Measurements from ENCODE around the gene ATP6AP1. TPM values are rescaled to one million over a fixed set of nuclear protein-coding genes. Genes with fewer than 3 reads are reported as not detected.

Gene ATP6AP1
- total RNA-seq, 4 donors from 2014 or later = 33.6 to 94.5 (median 43.9) TPM

GRCh38 chrX:154481911-154482601 is 53.6 kb downstream of the ATP6AP1 start:
- no peak for TF ChIP-seq CTCF (IDR thresholded peaks at IDR 0.05; ENCODE audit: low read depth)

DNA sequence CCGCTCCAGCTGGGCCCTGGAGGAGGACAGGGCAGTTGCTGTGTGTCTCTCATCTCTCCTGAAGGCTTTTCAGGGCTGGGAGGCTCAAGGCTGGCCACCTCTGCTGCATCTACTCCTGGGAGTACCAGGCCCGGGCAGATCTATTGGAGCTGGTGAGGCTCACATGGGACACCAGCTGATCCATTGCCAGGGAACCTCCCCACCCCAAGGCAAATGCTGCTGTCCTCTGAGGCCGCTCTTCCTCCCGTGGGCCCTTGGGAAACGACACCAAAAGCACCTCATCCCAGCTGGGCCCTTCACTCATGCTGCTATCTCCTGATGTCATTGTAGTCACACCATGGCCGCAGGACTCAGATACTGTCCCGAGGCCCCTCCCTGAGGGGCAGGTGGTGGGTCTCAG is 54.3 kb downstream of the ATP6AP1 start:
- TF ChIP-seq CTCF (IDR thresholded peaks at IDR 0.05; ENCODE audit: low read depth) = no peak

DNA sequence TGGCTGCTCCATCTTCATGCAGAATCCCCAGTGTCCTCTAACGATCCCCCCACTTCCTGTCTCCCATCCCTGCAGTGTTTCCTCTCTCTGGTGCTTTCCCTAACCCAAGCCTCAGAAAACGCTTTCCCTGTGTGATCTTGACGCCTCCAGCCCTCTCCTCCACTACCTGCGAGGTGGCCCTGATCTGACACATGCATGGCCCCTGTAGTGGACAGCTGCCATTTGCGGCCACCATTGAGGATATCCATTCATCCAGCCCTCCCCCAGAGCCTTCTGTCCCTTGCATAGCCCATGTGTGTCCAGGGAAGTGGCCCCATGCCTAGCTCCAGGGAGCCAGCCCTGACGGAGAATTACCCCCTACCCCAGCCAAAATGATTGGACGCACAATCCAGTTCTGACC is 54.8 kb downstream of the ATP6AP1 start:
- no peak for TF ChIP-seq CTCF (IDR thresholded peaks at IDR 0.05; ENCODE audit: low read depth)

- TF ChIP-seq CTCF (IDR thresholded peaks at IDR 0.05; ENCODE audit: low read depth) = no peak
These were observed 56.0 kb downstream of the ATP6AP1 start for GRCh38 chrX:154484255-154485149.

- no peak for TF ChIP-seq CTCF (IDR thresholded peaks at IDR 0.05; ENCODE audit: low read depth)
These were observed 56.9 kb downstream of the ATP6AP1 start for GRCh38 chrX:154485150-154486051.

- no peak for TF ChIP-seq CTCF (IDR thresholded peaks at IDR 0.05; ENCODE audit: low read depth)
These were observed 57.5 kb downstream of the ATP6AP1 start for GRCh38 chrX:154486052-154486395.

Small RNA genes within 50 kb of the gene (small RNA-seq; reads per million reads assigned to genes)
- gene MIR6858 (0.36 reads per million), gene SNORA70 (not detected)

Other genes starting within 250 kb of the ATP6AP1 start
- gene OPN1MW, start 246.1 kb upstream of the ATP6AP1 start, total RNA-seq = not detected
- not detected for gene OPN1MW2, start 208.9 kb upstream of the ATP6AP1 start, total RNA-seq
- gene OPN1MW3, start 171.1 kb upstream of the ATP6AP1 start, total RNA-seq = not detected
- not detected for gene TEX28, start 133.6 kb upstream of the ATP6AP1 start, total RNA-seq
- under 1 TPM in 2 of 4 donors, not detected in 2; 0.34 to 0.66 TPM for gene TKTL1, start 132.9 kb upstream of the ATP6AP1 start, total RNA-seq
- 1,000 to 10,000 TPM in 1 of 4 donors, 100 to 1,000 TPM in 3; 462 to 1,045 (median 723) TPM for gene FLNA, start 54.0 kb upstream of the ATP6AP1 start, total RNA-seq
- 10 to 100 TPM; 27.6 to 37.9 (median 30.2) TPM for gene EMD, start 49.4 kb upstream of the ATP6AP1 start, total RNA-seq
- 1,000 to 10,000 TPM; 3,672 to 6,817 (median 5,466) TPM for gene RPL10, start 30.3 kb upstream of the ATP6AP1 start, total RNA-seq
- gene DNASE1L1, start 19.4 kb upstream of the ATP6AP1 start, total RNA-seq = 10 to 100 TPM; 22.2 to 42.8 (median 38.0) TPM
- gene TAFAZZIN, start 17.1 kb upstream of the ATP6AP1 start, total RNA-seq = 100 to 1,000 TPM in 1 of 4 donors, 10 to 100 TPM in 3; 23.5 to 102 (median 40.7) TPM
- 10 to 100 TPM; 45.3 to 89.7 (median 61.6) TPM for gene GDI1, start 8.5 kb downstream of the ATP6AP1 start, total RNA-seq
- 100 to 1,000 TPM in 2 of 4 donors, 10 to 100 TPM in 2; 37.3 to 104 (median 78.3) TPM for gene FAM50A, start 15.5 kb downstream of the ATP6AP1 start, total RNA-seq
- 10 to 100 TPM in 3 of 4 donors, 1 to 10 TPM in 1; 5.6 to 17.9 (median 11.6) TPM for gene PLXNA3, start 29.6 kb downstream of the ATP6AP1 start, total RNA-seq
- gene LAGE3, start 50.6 kb downstream of the ATP6AP1 start, total RNA-seq = 10 to 100 TPM in 3 of 4 donors, 1 to 10 TPM in 1; 5.7 to 17.0 (median 14.9) TPM
- 10 to 100 TPM; 26.7 to 32.6 (median 30.1) TPM for gene UBL4A, start 57.9 kb downstream of the ATP6AP1 start, total RNA-seq
- gene SLC10A3, start 62.0 kb downstream of the ATP6AP1 start, total RNA-seq = 10 to 100 TPM in 3 of 4 donors, 1 to 10 TPM in 1; 8.2 to 18.3 (median 15.9) TPM
- gene FAM3A, start 87.6 kb downstream of the ATP6AP1 start, total RNA-seq = 10 to 100 TPM; 10.1 to 49.7 (median 38.3) TPM
- gene G6PD, start 118.2 kb downstream of the ATP6AP1 start, total RNA-seq = 10 to 100 TPM; 37.2 to 90.6 (median 46.5) TPM
- 10 to 100 TPM in 2 of 4 donors, 1 to 10 TPM in 2; 8.5 to 19.0 (median 11.4) TPM for gene IKBKG, start 118.9 kb downstream of the ATP6AP1 start, total RNA-seq
- not detected for gene CTAG1A, start 156.5 kb downstream of the ATP6AP1 start, total RNA-seq
- gene CTAG1B, start 190.6 kb downstream of the ATP6AP1 start, total RNA-seq = not detected
- not detected for gene CTAG2, start 224.9 kb downstream of the ATP6AP1 start, total RNA-seq